Pons (tissue), 1 donor: ENCODE measurements around the gene PDE4D.
A peak's percentile ranks its signal among the peaks of the same experiment; 100 is the strongest.
"Not testable (repeated sequence)": the region's sequence is repeated elsewhere in the genome, so short reads cannot be mapped to it uniquely, and the experiment has no call there.

Source experiments
- DNase-seq: peaks from one replicate; pipeline ENCODE4 v3.0.0-alpha.2; 2016; ENCODE audit warnings: low spot score

PDE4D gene

DNA sequence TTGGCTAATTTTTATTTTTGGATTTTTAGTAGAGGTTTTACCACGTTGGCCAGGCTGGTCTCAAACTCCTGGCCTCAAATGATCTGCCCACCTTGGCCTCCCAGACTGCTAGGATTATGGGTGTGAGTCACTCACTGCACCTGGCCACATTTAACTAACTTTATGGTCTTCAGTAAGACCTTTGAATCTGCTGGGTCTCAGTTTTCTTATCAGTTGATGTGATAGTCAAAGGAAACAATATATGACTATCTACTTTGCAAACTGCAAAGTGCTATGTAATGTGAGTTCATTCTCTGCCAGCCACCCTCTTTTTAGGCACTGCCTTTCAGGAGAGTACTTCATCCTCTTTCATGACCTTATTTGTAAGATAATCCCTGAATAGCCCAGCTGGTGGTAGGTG is 474.7 kb downstream of the PDE4D start:
- no peak for DNase-seq

DNA sequence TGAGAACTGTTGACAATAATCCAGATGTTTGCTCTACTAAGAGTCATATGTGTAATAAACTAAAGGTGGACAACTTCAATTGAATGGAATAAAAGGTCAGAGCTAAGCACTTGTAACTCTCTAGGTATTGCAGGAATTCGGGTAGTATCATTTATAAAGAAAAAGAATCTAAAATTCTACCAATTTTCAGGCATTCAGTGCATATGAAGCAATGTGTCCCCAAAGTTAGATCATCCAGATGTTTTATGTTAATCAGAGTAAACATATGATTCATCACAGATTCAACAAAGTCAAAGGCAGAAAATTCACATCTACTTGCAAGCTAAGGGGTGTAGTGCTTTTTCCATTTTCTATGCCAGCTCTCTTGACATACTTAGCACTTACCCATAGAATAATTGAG is 477.1 kb downstream of the PDE4D start:
- no peak for DNase-seq

DNA sequence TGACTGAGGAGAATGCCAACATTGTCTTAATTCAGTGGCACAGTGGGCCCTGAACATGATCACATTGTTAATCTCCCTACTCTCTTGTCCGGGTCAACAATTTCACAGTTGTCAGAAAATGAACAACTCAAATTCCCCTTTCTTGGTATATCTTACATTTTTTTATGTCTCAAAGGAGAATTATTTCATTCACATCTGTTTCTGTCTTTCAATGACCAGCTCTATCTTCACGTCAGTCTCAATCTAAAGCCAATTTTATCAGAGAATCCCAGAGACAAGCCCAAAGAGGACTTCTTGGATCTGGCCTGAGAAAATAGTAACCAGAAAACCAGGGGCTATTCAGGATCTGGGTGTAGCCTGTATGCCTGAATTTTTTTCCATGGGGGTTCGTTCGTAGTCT is 477.5 kb downstream of the PDE4D start:
- no peak for DNase-seq

DNA sequence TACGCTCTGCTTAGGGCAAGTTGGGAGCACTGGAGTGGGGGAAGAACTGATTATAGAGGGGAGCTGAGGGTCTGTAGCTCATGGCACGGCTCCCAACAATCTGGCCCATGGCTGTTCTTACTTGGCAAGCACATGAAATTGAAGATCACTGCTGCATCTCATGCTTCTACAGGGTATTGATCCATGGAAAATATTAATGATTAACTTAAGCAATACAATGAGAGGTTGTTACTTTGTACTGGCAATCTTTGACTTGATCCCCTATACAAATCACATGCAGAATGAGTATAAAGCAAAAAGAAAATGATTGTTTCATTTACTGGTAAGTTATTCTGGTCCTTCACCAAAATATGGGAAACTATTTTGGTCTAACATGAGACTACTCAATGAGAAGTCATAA is 481.1 kb downstream of the PDE4D start:
- DNase-seq = no peak

DNA sequence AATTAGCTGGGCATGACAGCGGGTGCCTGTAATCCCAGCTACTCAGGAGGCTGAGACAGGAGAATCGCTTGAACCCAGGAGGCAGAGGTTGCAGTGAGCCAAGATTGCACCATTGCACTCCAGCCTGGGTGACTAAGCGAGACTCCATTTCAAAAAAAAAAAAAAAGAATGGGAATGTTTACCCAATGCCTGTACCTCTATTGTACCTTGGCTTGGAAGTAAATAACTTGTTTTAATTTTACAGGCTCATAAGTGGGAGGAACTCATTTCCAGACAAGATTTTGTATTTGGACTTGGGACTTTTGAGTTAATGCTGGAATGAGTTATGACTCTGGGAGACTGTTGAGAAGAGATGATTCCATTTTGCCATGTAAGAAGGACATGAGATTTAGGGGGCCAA is 484.5 kb downstream of the PDE4D start:
- not testable (repeated sequence) for DNase-seq

DNA sequence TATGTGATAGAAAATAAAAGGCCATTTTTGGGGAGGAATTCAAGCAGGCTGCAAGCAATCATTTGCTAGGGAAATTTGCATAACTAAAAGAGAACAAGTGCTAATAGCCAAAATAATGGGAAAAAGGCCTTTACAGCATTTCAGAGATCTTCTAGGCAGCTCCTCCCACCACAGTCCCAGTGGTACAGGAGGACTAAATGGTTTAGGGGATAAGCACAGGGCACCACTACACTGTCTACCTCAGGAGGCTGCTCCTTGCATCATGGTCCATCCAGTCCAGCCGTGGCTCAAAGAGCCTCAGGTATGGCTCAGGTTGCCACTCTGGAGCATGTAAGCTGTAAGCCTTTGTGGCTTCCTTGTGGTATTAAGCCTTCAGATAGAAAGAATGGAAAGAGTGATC is 485.6 kb downstream of the PDE4D start:
- no peak for DNase-seq

DNA sequence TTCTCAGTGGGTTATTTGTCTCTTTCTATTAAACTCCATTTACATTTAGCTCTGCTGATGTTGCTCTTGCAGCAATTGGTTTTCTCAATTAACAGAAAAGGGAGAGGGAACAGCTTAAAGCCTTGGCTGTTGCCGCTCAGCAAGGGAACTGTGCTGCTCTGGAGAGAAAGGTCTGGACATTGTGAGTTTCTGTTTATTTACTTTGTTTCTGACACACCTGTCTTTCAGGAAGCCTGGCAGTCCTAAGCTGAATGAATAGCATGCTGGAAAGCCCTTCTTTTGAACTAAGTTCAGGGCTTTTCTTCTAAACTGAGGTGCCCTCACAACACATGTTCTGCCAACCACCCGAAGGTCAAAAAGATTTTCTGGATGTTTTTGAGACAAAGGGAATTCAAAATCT is 491.9 kb downstream of the PDE4D start:
- no peak for DNase-seq

DNA sequence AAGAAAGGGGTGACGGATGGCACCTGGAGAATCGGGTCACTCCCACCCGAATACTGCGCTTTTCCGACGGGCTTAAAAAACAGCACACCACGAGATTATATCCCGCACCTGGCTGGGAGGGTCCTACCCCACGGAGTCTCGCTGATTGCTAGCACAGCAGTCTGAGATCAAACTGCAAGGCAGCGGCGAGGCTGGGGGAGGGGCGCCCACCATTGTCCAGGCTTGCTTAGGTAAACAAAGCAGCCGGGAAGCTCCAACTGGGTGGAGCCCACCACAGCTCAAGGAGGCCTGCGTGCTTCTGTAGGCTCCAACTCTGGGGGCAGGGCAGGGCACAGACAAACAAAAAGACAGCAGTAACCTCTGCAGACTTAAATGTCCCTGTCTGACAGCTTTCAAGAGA is 498.6 kb downstream of the PDE4D start:
- not testable (repeated sequence) for DNase-seq

DNA sequence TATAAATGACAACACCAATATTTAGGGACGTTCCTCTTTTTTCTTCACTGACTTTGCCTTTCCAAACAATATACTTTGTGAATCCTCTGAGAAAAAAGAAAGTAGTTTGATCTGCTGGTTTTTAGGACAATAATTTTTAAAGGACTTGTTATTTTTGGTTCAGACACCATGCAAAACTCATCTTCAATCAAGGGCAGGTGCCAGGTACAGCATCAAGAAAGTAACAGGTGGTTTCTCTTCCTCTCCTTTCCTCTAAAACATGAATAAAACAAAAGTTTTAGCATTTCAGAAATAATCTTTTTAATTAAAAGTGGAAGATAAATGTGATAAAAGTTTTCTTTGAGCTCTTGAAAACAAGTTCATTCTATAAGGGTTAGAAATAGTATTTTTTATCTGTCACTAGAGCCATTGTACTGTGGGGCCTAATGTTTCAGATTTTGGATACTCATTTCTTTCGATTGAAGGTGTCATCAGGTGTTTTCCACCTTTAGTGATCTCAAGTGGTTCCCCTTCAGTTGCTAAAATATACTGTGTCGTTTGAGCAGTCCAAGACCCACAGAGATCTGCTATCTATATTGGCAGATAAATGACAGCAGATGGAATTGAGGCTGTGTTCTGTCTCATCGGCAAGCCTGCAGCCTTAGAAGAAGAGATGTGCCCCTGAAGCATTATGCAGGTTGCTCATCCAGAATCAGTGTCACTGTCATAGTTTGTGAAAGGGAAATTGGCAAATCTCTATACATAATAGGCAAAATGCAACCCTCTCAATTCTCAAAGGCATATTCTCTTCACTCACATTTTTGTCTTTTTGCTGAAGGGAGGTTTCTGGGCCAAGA is 499.7 kb downstream of the PDE4D start:
- DNase-seq = no peak

DNA sequence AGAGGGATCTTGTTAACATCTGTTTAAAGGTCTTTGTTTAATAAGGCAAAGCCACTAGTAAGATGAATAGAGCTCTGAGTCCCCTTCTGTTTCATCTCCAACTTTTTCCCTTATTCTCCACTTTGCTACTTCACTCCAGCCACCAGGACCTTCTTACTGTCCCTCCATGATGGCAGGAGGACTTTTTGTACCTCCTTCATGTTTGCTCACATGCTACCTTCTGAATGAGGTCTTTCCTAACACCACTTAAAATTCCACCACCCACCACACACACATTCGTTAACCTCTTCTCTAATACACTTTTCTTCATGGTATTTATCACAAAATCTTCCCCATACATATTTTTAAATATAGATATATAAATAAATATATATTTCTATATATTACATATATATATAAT is 501.9 kb downstream of the PDE4D start:
- no peak for DNase-seq

DNA sequence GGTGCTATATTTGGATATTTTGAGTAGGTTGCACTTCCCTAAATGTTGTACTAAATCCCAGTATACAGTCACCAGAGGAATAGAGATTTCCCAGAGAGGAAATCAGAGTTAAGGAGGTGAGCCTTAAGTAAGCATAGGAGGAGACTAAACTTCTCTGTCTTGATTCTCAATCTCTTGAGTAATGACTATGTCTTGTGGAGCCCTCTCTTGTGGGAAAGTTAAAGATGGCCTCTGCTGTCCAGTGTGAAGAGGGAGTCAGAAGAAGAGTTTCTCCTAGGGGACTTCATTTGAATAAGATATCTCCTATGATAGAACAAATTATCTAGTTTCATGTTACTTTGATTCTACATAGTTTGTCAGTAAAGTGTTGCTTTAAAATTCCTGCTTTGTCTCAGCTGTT is 502.5 kb downstream of the PDE4D start:
- DNase-seq = no peak

DNA sequence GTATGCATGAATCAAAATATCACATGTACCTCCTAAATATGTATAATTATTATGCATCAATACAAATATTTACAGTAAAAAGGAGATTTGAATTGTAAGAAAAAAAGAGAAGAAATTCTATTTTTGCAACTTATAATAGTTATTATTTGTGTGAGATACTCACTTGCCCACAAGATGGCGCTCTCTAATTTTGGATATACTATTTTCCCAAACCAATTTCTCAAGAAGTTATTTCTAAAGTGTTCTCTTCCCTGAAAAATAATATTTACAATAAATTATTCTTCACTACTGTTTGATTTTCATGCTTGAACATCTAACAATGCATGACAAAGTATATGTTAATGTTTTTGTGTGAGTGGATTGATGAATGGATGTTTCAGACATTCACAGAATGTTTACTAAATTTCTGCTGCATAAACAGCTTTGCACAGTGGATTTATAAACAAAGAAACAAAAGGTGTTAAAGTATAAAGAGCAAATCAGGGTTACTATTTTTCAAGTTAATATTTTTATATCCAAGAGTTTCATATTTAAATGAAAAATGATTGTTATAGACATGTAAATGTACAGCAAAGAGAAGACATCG is 503.4 kb downstream of the PDE4D start:
- peak; percentile 53 for DNase-seq

DNA sequence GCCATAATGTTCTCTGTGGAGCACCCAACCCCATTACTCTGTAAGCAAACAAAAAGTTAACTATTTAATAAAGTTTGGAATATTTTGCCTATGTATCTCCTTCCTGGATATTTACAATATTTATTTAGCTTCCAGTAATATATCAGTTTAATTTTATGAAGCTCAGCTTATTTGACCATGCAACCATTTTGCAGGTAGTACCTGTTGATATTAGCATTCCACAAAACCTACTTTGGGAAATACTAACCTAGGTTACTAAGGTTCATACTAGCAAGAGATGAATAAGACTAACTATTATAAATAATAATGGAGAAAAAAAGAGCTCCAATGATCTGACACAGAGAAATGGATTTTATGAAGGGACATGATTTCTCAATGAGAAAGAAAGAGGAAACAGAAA is 506.4 kb downstream of the PDE4D start:
- no peak for DNase-seq

DNA sequence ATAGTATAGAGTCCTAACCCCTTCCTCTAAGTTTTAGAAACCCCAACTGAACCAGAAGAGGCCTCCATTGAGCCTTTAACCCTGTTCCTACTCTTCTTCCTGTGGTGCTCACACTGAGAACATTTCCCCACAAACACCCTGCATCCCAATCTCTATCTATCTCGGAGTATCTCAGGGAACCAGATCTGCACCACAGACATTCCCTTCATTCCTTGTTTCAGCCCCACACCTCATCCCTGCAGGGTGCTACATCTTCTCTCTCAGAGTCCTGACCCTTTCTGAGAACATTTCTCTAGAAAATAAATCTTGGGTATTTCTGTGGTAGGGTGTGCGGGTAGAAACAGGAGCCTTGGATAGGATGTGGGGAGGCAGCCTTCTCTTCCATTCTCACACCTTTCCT is 507.8 kb downstream of the PDE4D start:
- DNase-seq = no peak

DNA sequence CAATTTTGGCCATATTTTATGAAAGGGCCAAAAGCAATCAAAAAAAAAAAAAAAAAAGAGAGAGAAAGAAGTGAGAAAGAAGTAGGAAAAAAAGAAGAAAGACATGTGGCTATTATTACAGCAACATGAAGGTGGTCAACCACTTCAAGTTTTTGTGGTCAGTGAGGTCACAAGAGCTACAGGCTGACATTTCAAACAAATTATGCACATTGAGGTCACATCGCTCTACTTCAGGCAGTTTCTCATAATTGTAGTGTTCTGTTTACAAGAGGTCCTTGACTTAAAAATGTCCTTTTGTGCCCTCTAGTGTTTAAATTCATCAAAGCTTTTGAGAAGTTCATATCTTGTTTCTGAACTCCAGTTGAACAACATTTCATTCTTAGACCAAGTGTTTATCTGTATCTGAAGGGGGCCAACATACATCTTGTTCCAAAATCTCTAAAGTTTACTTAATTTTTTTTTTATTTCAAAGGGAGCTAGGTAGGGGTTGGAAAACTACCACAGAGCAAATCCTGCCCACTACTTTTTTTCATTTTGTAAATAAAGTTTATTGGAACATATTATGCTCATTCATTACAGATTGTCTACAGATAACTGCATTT is 513.1 kb downstream of the PDE4D start:
- DNase-seq = peak; percentile 85

DNA sequence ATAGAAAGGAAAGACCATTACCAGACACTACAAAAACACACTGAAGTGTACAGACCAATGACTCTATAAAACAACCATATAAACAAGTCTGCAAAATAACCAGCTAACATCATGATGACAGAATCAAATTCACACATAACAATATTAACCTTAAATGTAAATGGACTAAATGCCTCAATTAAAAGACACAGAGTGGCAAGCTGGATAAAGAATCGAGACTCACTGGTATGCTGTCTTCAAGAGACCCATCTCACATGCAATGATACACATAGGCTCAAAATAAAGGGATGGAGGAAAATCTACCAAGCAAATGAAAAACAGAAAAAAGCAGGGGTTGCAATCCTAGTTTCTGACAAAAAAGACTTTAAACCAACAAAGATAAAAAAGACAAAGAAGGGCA is 519.5 kb downstream of the PDE4D start:
- not testable (repeated sequence) for DNase-seq

DNA sequence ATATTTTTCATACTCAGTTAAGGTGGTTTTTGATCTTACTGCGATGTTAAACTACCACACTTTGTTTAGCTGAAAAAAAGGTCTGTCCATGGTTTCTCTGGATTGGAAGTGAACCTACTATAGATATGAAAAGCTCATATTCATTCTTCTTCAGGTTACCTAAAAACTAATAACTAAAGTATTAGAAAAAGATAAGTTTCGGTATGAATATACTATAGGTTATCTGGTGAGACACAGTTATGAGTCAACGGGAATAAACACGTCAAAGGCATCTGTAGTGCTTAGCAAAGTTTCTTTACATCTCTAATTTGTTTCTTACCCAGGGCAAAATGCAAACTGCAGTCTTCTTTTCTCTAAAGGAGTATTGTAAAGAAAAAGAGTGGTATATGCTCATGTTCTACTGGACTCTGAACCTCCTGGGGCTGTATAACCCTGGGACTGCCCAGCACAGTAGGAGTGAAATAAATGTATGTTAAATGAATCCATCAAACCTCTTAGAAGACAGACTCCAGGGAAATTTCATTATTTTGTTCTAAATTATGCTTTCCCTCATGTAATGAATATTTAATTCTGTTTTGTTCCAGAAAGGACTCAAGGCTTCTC is 521.9 kb downstream of the PDE4D start:
- no peak for DNase-seq

DNA sequence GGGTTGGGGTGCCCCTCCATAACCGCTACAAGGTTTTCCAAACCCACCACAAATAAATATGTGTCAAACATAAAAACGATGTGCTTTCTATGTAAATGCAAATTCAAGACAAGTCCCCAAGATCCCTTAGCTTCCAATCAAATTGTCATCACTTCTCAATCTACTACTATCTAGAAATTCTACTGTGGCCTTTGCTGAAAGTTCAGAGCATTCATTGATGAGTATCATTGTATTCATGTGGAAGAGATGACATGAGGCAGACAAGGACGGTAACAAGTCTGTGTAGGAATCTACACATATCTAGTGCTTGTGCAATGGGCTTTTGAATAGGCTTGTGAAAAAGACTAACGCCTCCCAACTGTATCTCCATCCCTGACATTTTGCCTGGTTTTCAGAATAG is 524.6 kb downstream of the PDE4D start:
- DNase-seq = no peak

DNA sequence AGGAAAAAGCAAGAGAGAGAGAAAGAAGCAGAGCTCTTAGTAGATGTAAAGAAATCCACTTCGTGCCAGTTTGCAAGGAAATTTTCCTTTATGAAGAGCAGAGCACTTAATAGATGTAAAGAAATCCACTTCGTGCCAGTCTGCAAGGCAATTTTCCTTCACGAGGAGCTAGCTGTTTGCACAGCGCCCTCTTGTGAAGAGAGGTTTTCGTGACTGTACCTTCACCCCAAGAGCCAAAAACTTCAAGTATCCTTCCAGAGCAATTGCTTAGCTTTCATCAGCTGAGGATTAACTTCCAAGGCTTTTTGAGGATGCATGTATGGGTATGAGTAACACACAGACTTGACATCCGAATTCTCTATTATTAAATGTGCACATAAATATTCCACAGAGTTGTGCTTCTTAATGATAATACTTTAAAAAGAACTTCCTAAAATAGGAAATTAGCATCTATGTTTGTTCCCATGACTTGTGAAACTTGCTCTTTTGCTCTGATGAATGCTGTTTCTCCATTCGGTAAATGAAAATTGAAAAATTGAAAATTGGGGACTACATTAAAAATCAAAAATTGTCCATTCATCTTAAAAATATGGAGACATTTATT is 525.6 kb downstream of the PDE4D start:
- peak; percentile 85 for DNase-seq

DNA sequence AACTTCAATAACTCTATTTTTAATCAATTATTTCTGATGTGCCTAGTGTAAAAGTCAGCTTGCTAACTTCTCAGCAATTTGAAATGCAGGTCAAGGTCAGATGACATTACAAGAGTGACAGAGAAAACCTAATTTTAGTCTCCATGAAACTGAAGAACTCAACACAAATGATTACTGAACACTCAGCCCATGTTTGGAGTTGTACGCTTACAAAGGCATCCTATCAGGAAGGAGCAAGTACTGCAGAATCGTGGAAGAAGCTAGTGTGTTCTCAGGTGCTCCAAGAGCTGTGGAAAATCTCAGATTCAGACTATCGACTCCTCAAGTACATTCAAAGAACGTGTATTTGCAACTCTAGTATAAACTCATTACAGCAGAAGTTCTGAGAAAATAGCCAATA is 526.7 kb downstream of the PDE4D start:
- DNase-seq = no peak

DNA sequence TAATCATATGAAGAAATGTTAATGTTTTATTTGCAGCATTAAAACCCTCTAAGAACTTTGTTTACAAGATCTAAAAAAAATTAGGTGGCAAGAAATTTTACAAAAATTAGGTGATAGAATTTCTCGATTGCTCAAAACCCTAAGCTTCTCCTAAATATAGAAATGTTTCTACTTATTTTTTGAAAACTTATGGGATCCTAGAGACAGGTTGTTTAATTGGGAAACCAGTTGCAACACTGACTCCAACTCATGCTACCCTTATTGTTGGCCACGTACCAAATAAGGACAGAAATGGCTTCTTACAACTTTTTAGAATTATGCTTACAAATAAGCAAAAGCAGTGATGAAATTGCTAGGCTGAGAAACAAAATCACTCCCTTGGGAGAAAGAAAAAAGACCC is 531.1 kb downstream of the PDE4D start:
- no peak for DNase-seq

DNA sequence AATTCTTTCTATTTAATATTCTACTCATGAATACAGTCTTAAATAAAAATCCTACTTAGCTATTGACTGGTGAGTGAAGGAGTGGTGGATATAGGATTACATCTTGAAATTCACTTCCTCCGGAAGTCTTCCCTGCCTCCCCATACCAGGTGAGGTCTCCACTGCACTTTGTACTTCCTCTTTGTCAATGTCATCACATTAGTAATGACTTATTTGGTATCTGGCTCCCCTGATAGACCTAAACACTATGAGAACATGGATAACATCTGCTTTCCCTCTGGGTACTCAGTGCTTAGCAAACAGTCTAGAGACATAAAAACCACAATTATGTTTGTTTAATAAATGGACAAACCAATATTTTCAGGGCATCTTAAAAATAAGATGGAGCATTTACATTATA is 532.1 kb downstream of the PDE4D start:
- no peak for DNase-seq

DNA sequence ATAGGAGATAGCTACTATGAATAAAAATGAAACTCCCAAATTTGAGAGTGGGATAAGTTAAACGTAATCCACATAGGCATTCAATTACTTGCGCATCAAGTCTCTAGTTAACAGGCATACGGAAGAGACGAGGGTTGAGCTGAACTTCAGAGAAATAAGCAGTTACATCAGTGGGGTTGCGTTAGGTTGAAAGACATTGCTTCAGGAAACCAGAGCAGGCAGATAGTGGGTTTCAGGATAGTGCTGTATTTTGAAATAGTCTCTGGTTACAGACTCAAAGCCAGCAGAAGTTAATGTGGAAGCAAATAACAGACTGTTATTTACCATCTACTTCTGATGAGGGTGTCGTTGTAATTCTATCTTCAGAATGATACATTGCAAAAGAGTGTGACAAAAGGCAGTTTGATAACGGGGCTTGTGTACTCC is 533.4 kb downstream of the PDE4D start:
- no peak for DNase-seq
